GM21619 (cell line): ENCODE measurements around the gene IFITM10.
"Not testable (repeated sequence)": the region's sequence is repeated elsewhere in the genome, so short reads cannot be mapped to it uniquely, and the experiment has no call there.

Source experiments
- ATAC-seq: cut with Tn5 transposase; IDR thresholded peaks from one replicate; pipeline ENCODE4 v1.9.1; 2021; ENCODE audit not compliant: unreplicated experiment

Gene IFITM10

DNA sequence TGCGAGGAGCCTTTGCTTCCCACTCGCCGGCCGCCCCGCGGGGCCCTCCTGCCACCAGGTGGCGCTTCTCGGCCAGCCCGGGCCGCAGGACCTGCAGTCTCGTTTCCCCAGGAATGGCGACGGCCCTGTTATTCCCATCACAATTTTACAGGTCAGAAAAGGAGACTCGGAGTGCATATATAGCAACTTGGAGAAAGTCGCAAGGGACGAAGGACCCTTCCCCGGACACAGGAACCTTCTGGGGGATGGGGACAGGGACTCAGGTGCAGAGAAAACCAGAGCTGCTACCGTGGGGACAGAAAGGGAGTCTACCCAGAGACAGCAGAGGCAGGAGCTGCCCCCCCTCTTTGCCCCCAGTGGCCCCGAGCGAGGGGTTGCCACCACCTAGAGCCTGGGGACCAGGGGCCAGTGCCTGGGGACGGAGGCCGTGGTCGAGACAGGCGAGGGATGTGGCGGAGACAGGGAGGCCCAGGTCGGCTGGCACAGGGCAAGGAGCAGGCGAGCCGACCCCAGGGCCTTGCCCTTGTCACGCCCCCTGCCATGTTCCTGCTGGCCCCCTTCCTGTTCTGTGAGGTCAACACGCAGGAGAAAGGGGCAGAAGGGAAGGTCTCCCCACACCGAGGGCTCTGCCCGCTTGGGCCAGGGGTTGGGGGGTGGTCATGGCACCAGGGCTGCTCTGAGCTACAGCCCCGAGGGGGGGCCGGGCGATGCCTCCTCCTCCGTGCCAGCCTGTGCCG is 56.9 kb downstream of the IFITM10 start:
- no peak for ATAC-seq

DNA sequence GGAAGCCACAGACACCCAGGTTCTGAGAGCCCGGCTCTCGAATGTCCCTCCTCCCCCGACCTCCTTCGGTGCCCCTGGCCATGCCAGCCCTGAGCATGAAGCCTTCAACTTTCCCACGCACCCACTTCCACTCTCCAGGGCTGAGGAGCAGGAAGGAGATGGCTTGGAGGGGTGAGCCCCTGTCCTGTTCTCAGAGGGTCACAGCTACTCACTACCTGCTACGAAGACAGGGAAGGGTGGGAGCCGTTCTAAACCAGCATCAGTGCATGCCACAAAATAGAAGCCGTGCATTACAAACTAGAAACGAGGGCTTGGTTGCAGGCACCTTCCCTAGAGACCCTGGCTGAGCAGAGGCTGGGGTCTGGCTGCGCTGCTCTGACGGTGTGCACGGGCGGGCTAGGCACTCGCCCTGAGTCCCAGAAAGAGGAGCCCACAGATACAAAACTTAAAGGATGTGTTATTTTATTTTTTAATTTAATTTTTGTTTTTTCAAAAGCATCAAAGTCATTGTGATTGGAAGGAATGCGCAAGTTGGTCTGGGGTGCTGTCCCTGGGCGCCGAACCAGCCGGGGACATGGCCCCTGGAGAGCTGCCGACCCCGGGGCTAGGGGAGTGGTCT is 57.6 kb downstream of the IFITM10 start:
- no peak for ATAC-seq

DNA sequence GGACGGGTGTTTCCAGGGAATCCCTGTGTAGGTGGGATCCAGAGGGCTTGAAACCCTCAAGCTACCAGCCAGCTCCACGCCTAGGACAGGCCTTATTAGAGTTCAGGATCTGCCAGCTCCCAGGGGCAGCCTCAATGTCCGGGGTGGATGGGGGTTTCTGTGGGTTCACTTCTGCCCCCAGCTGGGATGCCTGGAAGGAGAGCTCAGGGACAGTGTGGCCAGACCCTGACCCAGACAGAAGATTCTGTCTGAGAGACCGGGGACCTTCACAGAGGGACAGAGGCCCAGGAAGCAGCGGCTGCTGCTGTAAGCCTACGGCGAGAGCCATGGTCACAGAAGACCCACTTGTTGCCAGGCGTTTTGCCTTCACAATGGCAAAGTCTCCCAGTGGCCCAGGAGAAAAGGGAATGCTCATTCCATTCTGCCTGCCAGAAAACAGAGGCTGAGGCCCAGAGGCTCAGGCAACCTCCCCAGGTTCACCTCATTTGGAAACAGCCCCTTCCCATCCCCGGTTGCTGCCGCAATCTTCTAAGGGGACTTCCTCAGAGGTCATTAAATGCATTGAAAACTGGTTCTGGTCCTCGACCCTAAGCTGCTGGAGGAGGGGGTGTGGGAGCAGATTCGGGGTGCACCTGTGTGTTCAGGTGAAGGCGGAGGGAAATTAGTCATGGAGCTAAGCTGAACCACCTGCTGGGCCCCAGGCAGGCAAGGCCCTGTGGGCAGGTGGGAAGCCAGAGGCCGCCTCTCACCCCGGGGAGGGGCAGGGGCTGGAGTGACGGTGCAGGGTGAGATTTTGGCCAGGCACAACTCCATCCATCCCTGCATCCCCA is 58.3 kb downstream of the IFITM10 start:
- ATAC-seq = no peak

DNA sequence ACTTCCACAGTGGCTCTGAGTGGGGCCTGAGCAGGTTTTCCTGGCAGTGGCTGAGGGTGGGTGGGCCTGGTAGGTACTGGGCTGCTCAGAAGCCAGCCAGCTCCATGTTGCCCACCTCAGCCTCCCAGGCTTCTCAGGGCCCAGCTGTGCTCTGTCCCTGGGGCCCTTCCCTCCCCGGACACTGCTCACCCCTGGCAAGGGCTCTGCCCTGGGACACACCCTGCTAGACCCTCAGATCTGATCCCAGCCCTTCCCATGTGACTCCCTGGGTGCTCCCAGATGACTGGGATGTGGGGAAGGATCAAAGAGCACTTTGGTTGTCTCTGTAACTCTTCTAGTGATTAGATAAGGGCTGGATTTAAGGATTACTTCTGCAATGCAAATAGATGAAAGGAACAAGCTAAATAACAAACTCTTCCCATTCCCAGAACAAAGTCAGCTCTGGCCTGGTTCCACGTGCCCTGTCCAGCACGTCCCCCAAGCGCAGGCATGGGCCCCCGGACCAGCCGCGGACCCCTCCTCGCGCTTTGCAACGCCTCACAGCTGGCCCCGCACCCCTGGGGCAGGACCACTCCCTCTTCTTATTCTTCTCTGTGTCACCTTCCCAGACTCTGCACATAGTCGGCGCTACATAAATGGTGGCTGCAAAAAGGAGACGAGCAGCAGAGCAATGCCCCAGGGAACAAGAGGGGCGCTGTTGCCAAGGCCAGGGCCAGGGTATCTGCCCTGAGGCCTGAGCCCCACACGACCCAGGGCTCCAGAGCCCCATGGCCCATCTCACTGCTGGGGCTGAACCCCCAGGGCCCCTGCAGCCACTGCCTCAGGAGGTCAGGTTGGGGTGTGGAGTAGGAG is 59.1 kb downstream of the IFITM10 start:
- no peak for ATAC-seq

DNA sequence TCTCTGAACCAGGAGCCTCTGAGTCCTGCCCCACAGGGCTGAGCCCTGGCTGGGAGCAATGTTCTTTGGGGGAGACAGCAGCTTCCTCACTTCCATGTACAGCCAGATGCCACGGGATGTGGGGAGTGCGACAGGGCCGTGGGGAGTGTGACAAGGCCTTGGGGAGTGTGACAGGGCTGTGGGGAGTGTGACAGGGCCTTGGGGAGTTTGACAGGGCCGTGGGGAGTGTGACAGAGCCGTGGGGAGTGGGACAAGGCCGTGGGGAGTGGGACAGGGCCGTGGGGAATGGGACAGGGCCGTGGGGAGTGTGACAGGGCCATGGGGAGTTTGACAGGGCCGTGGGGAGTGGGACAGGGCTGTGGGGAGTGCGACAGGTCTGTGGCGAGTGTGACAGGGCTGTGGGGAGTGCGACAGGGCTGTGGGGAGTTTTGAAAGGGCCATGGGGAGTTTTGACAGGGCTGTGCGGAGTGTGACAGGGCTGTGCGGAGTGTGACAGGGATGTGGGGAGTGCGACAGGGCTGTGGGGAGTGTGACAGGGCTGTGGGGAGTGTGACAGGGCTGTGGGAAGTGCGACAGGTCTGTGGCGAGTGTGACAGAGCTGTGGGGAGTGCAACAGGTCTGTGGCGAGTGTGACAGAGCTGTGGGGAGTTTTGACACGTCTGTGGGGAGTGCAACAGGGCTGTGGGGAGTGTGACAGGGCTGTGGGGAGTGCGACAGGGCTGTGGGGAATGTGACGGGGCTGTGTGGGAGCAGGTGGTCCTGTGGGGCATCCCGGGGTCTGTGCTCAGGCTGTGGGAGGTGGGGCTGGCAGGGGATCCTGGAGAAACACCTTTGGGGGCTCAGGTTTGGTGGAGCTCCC is 60.0 kb downstream of the IFITM10 start:
- no peak for ATAC-seq

DNA sequence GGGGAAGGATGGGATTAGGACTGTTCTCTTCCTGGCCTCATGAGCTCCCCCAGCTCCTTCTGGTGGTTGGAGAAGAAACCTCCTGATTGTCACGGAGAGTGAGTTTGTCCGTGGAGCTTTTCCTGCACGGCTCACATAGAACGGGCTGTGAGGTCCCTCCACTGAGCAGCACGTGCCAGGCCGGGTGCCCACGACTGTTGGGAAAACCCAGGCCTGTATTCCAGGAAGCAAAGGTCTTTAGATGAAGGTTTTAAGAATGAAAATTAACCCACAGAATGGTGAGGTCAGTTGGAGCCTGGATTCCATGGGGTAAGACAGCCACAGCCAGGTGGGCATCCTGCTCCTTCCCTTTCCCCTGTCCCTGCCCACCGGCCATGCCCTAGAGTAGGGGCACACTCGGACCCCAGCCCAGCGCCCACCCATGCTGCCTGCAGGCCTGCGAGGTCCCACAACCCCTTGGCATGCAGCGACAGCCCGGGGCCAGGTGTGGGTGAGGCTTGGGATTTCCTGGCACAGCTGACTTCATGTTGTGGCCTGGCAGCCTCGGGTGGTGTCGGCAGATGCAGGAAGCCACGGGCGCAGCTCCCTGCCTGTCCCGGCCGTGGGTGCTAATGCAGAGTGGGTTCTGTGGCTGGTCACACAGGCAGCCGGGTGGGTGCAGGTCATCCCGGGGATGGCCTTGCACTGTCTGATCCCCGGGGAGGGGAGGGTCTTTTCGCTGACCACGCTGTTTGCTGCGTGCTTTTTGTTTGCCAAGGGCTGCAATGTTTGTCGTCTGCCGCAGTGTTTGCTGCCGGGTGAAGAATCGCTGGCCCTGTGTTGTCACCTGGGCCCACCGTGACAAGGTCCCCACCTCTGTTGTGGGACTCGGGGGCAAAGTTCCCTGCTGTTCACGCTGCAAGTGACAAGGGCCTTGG is 60.9 kb downstream of the IFITM10 start:
- ATAC-seq = not testable (repeated sequence)

DNA sequence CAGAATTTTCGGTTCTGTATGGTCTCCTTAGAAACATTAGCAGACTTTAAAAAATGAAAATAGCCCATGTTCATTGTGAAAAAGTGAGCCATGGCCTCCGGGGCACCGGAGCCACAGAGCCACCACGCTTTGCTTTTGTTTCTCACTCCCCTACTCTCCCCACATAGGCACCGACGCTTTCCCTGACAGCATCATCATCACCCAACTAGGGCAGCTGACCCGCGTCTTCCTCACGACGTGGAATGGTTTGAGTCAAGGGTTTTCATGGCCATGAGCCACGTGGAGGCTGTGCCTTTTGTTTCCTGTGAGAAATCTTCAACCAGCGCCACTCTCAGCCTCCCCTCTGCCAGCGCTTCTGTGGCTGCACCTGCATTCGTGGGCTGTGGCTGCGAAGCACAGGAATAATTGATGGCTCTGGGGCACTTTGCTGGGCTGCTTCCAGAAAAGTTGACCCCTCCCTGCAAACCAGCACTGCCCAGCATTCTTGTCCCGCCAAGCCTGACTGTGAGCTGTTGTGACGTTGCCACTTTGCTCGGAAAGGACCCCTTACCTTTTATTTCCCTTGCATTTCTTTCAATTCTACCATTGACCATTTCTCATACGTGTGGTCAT is 62.0 kb downstream of the IFITM10 start:
- not testable (repeated sequence) for ATAC-seq

DNA sequence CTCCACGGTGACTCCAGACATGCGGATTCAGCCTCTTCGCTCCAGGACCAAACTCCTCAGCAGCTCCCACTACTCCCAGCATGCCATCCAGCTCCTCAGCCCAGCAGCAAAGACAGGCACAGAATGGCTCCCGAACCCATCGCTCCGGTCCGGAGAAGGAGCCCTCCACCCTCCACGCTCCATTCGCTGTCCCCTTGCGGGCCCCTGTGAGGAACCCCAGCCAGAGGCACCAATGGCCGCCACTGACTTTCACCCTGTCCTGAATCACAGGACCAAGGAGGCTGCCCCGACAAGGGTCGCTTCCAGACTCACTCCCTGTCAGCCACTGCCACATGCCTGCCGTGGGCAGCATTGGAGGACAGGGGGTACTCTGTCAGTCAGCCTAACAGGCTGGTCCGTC is 64.2 kb downstream of the IFITM10 start:
- ATAC-seq = not testable (repeated sequence)

DNA sequence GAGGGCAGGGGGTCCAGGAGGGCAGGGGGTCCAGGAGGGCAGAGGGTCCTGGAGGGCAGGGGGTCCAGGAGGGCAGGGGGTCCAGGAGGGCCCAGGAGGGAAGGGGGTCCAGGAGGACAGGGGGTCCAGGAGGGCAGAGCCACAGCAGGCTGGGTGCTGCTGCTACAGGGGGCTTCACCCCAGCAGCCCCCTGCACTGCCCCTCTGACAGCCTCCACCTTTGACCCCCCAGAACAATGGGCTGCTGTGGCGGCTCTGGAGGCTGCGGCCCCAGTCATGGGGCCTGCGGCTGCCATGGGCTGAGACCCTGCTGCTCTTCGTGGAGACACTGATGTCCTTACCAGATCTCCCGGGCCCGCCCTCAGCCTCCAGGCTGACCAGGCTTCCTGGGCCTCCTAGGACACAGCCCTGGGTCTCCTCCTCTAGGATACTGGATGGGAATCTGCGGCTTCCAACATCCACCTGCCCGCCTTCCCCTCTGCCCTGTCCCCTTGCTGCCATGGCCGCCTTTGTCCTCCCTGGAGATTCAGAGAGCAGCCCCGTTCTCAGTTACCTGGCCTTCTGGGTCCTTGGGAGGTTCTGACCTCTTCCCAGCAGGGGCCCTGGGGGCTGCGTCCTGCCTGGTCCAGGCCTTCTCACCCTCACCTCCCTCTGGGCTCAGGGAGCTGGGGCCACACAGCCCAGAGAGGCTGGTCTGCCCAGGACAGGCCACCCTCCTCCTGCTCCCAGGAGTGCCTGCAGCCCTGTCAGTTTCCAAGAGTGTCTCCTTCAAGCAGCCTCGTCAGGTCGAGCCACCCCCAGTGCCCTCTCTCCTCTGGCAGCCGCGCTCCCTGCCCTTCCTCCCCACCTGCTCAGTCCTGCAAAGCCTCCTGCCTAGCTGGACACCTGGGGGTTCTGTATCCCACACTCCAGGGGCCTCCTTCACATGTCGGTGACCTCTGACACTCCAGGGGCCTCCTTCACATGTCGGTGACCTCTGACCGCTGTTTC is 65.2 kb downstream of the IFITM10 start:
- ATAC-seq = not testable (repeated sequence)

DNA sequence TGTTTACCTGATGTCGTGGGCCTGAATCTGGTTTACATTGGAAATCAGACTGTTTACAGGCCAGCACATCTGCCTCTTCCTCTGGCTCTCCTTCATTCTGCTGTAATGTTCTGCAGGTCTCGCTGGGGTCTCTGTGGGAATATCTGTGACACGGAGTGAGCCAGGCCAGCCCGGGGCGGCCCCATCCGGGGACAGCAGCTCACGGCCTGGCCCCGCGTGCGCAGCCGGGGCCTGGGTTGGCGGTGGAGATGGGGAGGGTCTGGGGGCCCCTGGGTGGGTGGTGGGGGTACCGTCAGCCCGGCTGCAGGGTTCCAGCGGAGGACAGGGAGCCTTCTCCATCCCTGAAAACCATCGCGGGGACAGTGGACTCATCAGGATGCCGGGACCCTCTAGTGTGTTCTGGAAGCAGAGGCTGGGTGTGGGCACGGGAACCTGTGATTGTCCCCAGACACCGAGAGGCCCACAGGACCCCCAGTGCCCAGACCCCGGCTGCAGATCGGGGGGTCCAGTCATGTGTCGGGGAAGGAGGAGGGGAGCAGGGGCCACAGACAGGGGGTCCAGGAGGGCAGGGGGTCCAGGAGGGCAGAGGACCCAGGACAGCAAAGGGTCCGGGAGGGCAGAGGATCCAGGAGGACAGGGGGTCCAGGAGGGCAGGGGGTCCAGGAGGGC is 66.4 kb downstream of the IFITM10 start:
- not testable (repeated sequence) for ATAC-seq

DNA sequence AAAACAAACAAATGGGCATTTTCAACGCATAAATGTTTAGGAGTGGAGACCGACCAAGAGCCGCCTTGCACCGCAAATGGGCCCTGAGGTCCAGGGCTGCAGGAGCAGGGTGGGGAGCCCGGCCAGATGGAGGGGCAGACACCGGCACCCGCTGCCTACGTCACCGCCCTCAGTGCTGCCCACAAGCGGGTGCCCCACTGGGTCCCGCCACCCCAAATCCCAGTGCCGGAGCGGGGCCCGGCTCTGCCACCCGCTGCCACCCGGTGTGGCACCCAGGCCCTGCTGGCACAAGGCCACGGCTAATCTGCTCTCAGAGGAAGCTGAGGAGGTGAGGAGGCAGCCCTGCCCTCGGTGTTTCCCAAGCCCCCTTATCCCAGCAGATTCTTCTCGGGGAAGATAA is 67.2 kb downstream of the IFITM10 start:
- not testable (repeated sequence) for ATAC-seq
